ENCODE measurements around the gene BNIP2.

The BNIP2 gene

GRCh38 chr15:59680346-59680745 is 8.8 kb downstream of the BNIP2 start:
- no peak for DNase-seq (ENCODE audit: extremely low spot score)
- ChIA-PET POLR2A (interaction anchor here (0.7 kb wide), 1 partner anchor 577 kb away, joined by 7 read pairs; no protein-coding TSS in a partner anchor), CTCF (interaction anchor here (0.9 to 1.3 kb wide), 3 partner anchors 14 to 148 kb away, joined by 3 to 5 read pairs (median 4); no protein-coding TSS in a partner anchor)
- TF ChIP-seq CTCF (IDR thresholded peaks at IDR 0.05; ENCODE audit: control extremely low read depth, extremely low read depth, low read depth, missing control alignments), result no peak

GRCh38 chr15:59678620-59679019 is 10.5 kb downstream of the BNIP2 start:
- ChIA-PET POLR2A (no interaction called here), CTCF (interaction anchor here (1.2 kb wide), 1 partner anchor 146 kb away, joined by 3 read pairs; no protein-coding TSS in a partner anchor)
- DNase-seq (ENCODE audit: extremely low spot score), result no peak
- TF ChIP-seq CTCF (IDR thresholded peaks at IDR 0.05; ENCODE audit: control extremely low read depth, extremely low read depth, low read depth, missing control alignments), result no peak

- ChIA-PET POLR2A (no interaction called here), CTCF (interaction anchor here (1.2 kb wide), 1 partner anchor 146 kb away, joined by 3 read pairs; no protein-coding TSS in a partner anchor)
- DNase-seq (ENCODE audit: extremely low spot score), result no peak
- TF ChIP-seq CTCF (IDR thresholded peaks at IDR 0.05; ENCODE audit: control extremely low read depth, extremely low read depth, low read depth, missing control alignments), result no peak
Observed at GRCh38 chr15:59678172-59678571, 10.9 kb downstream of the BNIP2 start.

- ChIA-PET CTCF (no interaction called here), POLR2A (interaction anchor here (1.1 kb wide), 1 partner anchor 12 kb away, joined by 3 read pairs; the partner anchor contains the start of gene BNIP2)
- DNase-seq (ENCODE audit: extremely low spot score), result no peak
- TF ChIP-seq CTCF (IDR thresholded peaks at IDR 0.05; ENCODE audit: control extremely low read depth, extremely low read depth, low read depth, missing control alignments), result no peak
Observed at GRCh38 chr15:59676565-59676964, 12.6 kb downstream of the BNIP2 start.

GRCh38 chr15:59674361-59674877 is 14.7 kb downstream of the BNIP2 start:
- DNase-seq (ENCODE audit: extremely low spot score), result no peak
- ChIA-PET POLR2A (no interaction called here), CTCF (interaction anchor here (1.4 kb wide), 1 partner anchor 22 kb away, joined by 3 read pairs; no protein-coding TSS in a partner anchor)
- no peak for TF ChIP-seq CTCF (IDR thresholded peaks at IDR 0.05; ENCODE audit: control extremely low read depth, extremely low read depth, low read depth, missing control alignments)

GRCh38 chr15:59668556-59668955 is 20.6 kb downstream of the BNIP2 start:
- ChIA-PET CTCF (interaction anchor here (1.2 to 1.5 kb wide), 2 partner anchors 13 to 17 kb away, joined by 4 read pairs; no protein-coding TSS in a partner anchor), POLR2A (no interaction called here)
- no peak for TF ChIP-seq CTCF (IDR thresholded peaks at IDR 0.05; ENCODE audit: control extremely low read depth, extremely low read depth, low read depth, missing control alignments)
- no peak for DNase-seq (ENCODE audit: extremely low spot score)

Data from GM10248 (cell line).